Measurements from ENCODE around the gene SORCS1.

- TF ChIP-seq EZH2 (IDR thresholded peaks at IDR 0.05; ENCODE audit: low read length, unreplicated experiment) (no peak), CTCF (conservative IDR thresholded peaks at IDR 0.05; ENCODE audit: low read depth, low read length) (no peak)
These were observed 533.3 kb downstream of the SORCS1 start for GRCh38 chr10:106631016-106631702.
